Cardiac muscle cell (in vitro differentiated cells and primary cell): Measurements from ENCODE around the gene SNTB2. TPM values are rescaled to one million over a fixed set of nuclear protein-coding genes. Genes with fewer than 3 reads are reported as not detected.

Experiments
- DNase-seq, 2 donors: peaks; one replicate each; pipeline versions ENCODE4 v3.0.0 to v3.0.0-alpha.2; 2010 to 2017; ENCODE audit warnings: low read depth in 1 of 2, low spot score in 1 of 2
- H3K27ac ChIP-seq: fragments of 200-600 bp; sonication (generic); 2 replicates; pipeline ENCODE4 v1.5.1; 2016
- H3K27me3 ChIP-seq: fragments of 200-600 bp; sonication (generic); 2 replicates; pipeline ENCODE4 v1.6.0; 2016; ENCODE audit warnings: control low read depth
- H3K36me3 ChIP-seq: fragments of 200-600 bp; sonication (generic); 2 replicates; pipeline ENCODE4 v1.5.1; 2016; ENCODE audit warnings: control low read depth
- H3K4me1 ChIP-seq: fragments of 200-600 bp; sonication (generic); 2 replicates; pipeline ENCODE4 v1.8.1; 2017; ENCODE audit warnings: low read depth, mild to moderate bottlenecking, mixed run types
- H3K4me3 ChIP-seq: fragments of 200-600 bp; sonication (generic); 2 replicates; pipeline ENCODE4 v1.5.1; 2016; ENCODE audit warnings: mild to moderate bottlenecking
- H3K9me3 ChIP-seq: fragments of 200-600 bp; sonication (generic); 2 replicates; pipeline ENCODE4 v1.5.1; 2017; ENCODE audit warnings: low read depth, mild to moderate bottlenecking, control low read depth
- polyA plus RNA-seq: library from polyadenylated mRNA; unstranded; fragments of >200 nt; fragmentation: Nextera tagmentation; extraction: Ambion mirVana; gene quantifications from 2 replicates; pipeline ENCODE4 v1.2.1, GENCODE V29; 2016
- total RNA-seq: library from RNA; depleted of rRNA; stranded (reverse); fragments of >200 nt; gene quantifications from 2 replicates; pipeline ENCODE4 v1.2.3, GENCODE V29; 2016
- TF ChIP-seq, protein P1 (sequence below): IDR thresholded peaks from 2 replicates; pipeline ENCODE4 v1.5.1; 2012; ENCODE audit warnings: low read depth, mild to moderate bottlenecking, low read length

The SNTB2 gene
- total and polyA plus RNA-seq, 2 experiments from 2014 or later, result 12.7 to 17.1 TPM

DNA sequence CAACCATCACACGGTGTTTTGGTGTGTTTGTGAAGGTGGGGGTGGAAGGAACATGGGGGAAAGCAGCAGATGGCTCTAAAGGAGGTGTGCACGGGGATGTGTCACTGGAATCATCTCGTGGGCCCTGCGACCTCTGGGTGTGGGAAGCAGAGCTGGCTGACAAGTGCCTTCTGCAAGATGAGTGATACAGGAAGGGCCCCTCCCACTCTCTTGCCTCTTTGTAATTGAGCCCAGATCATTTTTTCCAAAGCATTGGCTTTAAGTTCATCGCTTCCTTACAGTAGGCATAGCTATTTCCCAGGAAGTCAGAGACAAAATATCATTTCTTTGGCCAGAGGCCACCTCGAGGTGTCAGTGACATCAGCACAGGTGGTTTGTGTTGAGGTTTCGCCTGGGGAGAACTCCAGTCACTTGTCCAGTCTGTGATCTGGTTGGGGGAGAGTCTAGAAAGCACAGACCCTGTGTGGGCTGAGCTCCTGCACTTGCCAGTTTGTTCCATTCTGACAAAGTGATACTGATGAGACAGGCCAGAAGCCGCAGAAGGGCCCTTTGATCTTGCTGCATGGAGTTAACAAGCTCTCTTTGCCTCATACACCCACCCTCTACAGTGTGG is 20.6 kb upstream of the SNTB2 start:
- Histone ChIP-seq H3K9me3 (no peaks in the 10 kb centered on the region), H3K27ac (peak overlapping the region; percentile 64), H3K4me3 (no peak overlapping the region), H3K4me1 (peaks cover 12% of the 10 kb centered on the region), H3K27me3 (no peaks in the 10 kb centered on the region), H3K36me3 (peaks cover 46% of the 10 kb centered on the region)
- TF ChIP-seq, protein P1, sequence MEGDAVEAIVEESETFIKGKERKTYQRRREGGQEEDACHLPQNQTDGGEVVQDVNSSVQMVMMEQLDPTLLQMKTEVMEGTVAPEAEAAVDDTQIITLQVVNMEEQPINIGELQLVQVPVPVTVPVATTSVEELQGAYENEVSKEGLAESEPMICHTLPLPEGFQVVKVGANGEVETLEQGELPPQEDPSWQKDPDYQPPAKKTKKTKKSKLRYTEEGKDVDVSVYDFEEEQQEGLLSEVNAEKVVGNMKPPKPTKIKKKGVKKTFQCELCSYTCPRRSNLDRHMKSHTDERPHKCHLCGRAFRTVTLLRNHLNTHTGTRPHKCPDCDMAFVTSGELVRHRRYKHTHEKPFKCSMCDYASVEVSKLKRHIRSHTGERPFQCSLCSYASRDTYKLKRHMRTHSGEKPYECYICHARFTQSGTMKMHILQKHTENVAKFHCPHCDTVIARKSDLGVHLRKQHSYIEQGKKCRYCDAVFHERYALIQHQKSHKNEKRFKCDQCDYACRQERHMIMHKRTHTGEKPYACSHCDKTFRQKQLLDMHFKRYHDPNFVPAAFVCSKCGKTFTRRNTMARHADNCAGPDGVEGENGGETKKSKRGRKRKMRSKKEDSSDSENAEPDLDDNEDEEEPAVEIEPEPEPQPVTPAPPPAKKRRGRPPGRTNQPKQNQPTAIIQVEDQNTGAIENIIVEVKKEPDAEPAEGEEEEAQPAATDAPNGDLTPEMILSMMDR, result no peak
- DNase-seq, result peak; percentile 33 to 58

- Histone ChIP-seq H3K36me3 (peaks cover 41% of the 10 kb centered on the region), H3K4me1 (peaks cover 12% of the 10 kb centered on the region), H3K9me3 (no peaks in the 10 kb centered on the region), H3K27ac (peak overlapping the region; percentile 64), H3K4me3 (no peak overlapping the region), H3K27me3 (no peaks in the 10 kb centered on the region)
- TF ChIP-seq, protein P1, result no peak
- peak in 1 of 2 donors; percentile 29 for DNase-seq
Observed at GRCh38 chr16:69166946-69167930, 19.7 kb upstream of the SNTB2 start.

- Histone ChIP-seq H3K9me3 (no peaks in the 10 kb centered on the region), H3K27ac (no peak overlapping the region), H3K4me3 (no peak overlapping the region), H3K4me1 (peaks cover 12% of the 10 kb centered on the region), H3K27me3 (no peaks in the 10 kb centered on the region), H3K36me3 (peaks cover 35% of the 10 kb centered on the region)
- no peak for DNase-seq
- TF ChIP-seq, protein P1, result no peak
Observed at GRCh38 chr16:69169051-69169450, 17.9 kb upstream of the SNTB2 start.

DNA sequence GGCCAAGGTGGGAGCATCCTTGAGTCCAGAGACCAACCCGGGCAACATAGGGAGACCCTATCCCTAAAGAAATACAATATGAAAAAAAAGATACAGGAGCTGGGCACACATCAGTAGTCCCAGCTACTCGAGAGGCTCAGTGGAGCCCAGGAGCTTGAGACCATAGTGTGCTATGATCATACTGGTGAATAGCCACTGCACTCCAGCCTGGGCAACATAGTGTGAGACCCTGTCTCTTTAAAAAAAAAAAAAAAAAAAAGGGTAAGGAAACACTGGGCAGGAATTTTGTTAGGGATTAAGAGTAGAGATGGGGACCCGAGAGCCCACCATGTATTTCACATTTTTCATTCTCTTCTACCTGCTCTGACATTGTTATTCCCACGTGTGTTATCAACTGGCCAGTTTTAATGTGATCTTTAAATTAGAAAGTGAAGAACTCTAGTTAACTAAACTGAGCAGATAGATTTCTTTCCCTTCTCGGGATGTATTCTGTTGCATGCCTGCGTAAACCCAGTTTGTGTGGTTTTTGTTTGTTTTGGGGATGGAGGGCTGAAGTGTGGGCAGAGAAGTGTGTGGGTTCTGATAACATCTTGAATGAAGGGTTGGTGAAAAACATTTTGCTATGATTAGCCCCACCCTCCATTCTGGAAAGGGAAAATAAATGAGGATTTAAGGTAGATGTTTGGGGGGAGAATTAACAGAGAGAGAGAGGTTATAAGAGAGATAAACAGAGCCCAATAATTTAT is 17.2 kb upstream of the SNTB2 start:
- DNase-seq, result no peak
- Histone ChIP-seq H3K4me3 (no peak overlapping the region), H3K27me3 (no peaks in the 10 kb centered on the region), H3K4me1 (peaks cover 12% of the 10 kb centered on the region), H3K9me3 (no peaks in the 10 kb centered on the region), H3K36me3 (peaks cover 33% of the 10 kb centered on the region), H3K27ac (peak overlapping the region; percentile 10)
- TF ChIP-seq, protein P1, result no peak

DNA sequence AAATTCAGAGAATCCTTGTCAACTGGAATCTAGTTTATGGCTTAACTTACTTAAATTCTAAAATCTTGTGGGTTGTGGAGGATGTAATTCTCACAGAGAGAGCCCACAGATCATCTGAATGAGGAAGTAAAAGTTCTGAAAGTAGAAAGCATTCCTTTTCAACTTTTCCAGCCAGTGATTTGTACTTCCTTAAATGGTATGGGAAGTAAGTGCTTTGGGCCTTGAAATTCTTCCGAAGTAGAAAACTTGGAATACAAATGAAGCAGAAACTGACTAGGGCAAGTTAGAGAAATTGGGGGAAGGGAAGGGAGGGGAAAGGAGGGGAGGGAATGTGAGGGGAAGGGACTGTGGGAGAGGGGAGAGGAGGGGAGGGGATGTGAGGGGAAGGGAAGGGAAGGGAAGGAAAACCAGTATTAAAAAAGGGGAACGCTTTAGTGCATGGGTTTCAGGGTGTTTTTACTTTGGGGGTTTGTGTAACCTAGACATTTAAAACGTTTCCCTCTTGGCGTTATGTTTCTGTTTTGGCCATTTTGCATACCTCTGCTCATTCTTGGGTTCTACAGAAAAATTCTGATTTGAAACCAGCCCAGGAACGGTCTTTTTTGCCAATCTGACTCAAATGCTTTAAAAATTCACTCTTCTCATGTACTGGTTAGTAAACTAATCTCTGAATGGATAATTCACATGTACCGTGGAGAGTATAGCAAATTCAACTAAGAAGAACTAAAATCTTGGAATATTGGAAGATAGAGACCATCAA is 15.5 kb upstream of the SNTB2 start:
- DNase-seq, result peak in 1 of 2 donors; percentile 68
- peak overlapping the region; percentile 41 for H3K27ac ChIP-seq

More for the DNA sequence above, 15.5 kb upstream of the SNTB2 start:
- peaks cover 21% of the 10 kb centered on the region for H3K36me3 ChIP-seq
- H3K27me3 ChIP-seq, result no peaks in the 10 kb centered on the region
- H3K4me3 ChIP-seq, result no peak overlapping the region
- no peaks in the 10 kb centered on the region for H3K9me3 ChIP-seq
- TF ChIP-seq, protein P1, result no peak
- peaks cover 3% of the 10 kb centered on the region for H3K4me1 ChIP-seq
